Endothelial cell of umbilical vein (primary cell): ENCODE results near the gene CABP5. TPM values are rescaled to one million over a fixed set of nuclear protein-coding genes. Genes with fewer than 3 reads are reported as not detected.
"Not testable (repeated sequence)": the region's sequence is repeated elsewhere in the genome, so short reads cannot be mapped to it uniquely, and the experiment has no call there.

Experiments
- BruUV-seq: library from RNA; stranded (reverse); fragments of 400-500 nt; replicated peaks from 2 replicates; lab custom pipeline; 2021; lab: Mats Ljungman, UMichigan
- CTCF ChIA-PET: fragments of 300-600, 350-600 bp; sonication (Branson Sonifier 250); formaldehyde crosslinking; loops from one replicate; lab custom pipeline; 2021; ENCODE audit warnings: antibody characterized with exemption, inconsistent platforms; lab: Charles Lee
- POLR2A ChIA-PET: fragments of 300-600, 350-600 bp; sonication (Branson Sonifier 250); formaldehyde crosslinking; loops from one replicate; lab custom pipeline; 2021; ENCODE audit warnings: antibody characterized with exemption, inconsistent platforms; lab: Charles Lee
- DNase-seq: peaks from one replicate; pipeline ENCODE4 v3.0.0-alpha.2; 2011; ENCODE audit warnings: low read depth, low spot score
- FAIRE-seq: peaks from 2 replicates; lab custom pipeline; 2011; peaks lifted over from hg19 to GRCh38; lab: Jason Lieb, UNC
- H2AFZ ChIP-seq: 2 replicates; pipeline ENCODE4 v1.6.0; 2012; ENCODE audit warnings: low read depth, low read length, control low read depth, inconsistent platforms
- H3K27ac ChIP-seq: 2 replicates; pipeline ENCODE4 v1.5.1; 2011; ENCODE audit warnings: low read depth, mild to moderate bottlenecking, control low read depth, low read length, moderate library complexity; ENCODE audit not compliant: insufficient read depth
- H3K27me3 ChIP-seq, 2 experiments: 2 replicates each; pipeline versions ENCODE4 v1.6.0 to v1.6.1; 2011; ENCODE audit warnings: low read length in 2 of 2, mixed read lengths in 1 of 2; ENCODE audit not compliant: control insufficient read depth in 2 of 2, insufficient read depth in 2 of 2
- H3K36me3 ChIP-seq, 2 experiments: 2 replicates in 1 of 2; 3 replicates in 1 of 2; pipeline ENCODE4 v1.5.1; 2011; ENCODE audit warnings: low read length in 2 of 2, mild to moderate bottlenecking in 1 of 2, moderate library complexity in 1 of 2; ENCODE audit not compliant: control insufficient read depth in 2 of 2, insufficient read depth in 2 of 2; ENCODE audit errors: extremely low read depth in 1 of 2
- H3K4me1 ChIP-seq: 3 replicates; pipeline ENCODE4 v1.5.1; 2011; ENCODE audit warnings: mild to moderate bottlenecking, low read length; ENCODE audit not compliant: control insufficient read depth, insufficient read depth; ENCODE audit errors: extremely low read depth
- H3K4me2 ChIP-seq: 2 replicates; pipeline ENCODE4 v1.6.1; 2011; ENCODE audit warnings: low read length, control low read depth, mixed read lengths; ENCODE audit not compliant: insufficient read depth
- H3K4me3 ChIP-seq, 3 experiments: fragments of 200-600 bp in 1 of 3; sonication (generic), shearing (Covaris generic) in 1 of 3; replicated peaks in 1 of 3; 2 replicates each; pipeline ENCODE4 v1.5.1; 2011 to 2016; ENCODE audit warnings: control low read depth in 3 of 3, low read length in 3 of 3, mild to moderate bottlenecking in 2 of 3, inconsistent platforms in 1 of 3, low read depth in 1 of 3, moderate library complexity in 1 of 3; ENCODE audit not compliant: insufficient read depth in 1 of 3
- H3K79me2 ChIP-seq: 2 replicates; pipeline ENCODE4 v1.6.0; 2012; ENCODE audit warnings: low read length, inconsistent platforms; ENCODE audit not compliant: control insufficient read depth, insufficient read depth
- H3K9ac ChIP-seq: replicated peaks from 2 replicates; pipeline ENCODE3; 2011; ENCODE audit warnings: low read length, control low read depth; ENCODE audit not compliant: insufficient read depth; ENCODE audit errors: extremely low read depth
- H3K9me1 ChIP-seq: replicated peaks from 3 replicates; pipeline ENCODE4 v1.6.0; 2011; ENCODE audit warnings: mild to moderate bottlenecking, low read length; ENCODE audit not compliant: control insufficient read depth, insufficient read depth; ENCODE audit errors: extremely low read depth
- H3K9me3 ChIP-seq: replicated peaks from 2 replicates; pipeline ENCODE4 v1.5.1; 2012; ENCODE audit warnings: low read length, inconsistent platforms; ENCODE audit not compliant: control insufficient read depth, insufficient read depth
- H4K20me1 ChIP-seq: replicated peaks from 2 replicates; pipeline ENCODE3; 2011; ENCODE audit warnings: mild to moderate bottlenecking, low read length; ENCODE audit not compliant: control insufficient read depth, insufficient read depth; ENCODE audit errors: extremely low read depth
- EZH2 ChIP-seq: IDR thresholded peaks from 2 replicates; pipeline ENCODE4 v1.6.1; 2012; ENCODE audit warnings: borderline replicate concordance, low read depth, mild to moderate bottlenecking, moderate library complexity, low read length, inconsistent platforms; ENCODE audit not compliant: severe bottlenecking
- FOS ChIP-seq: IDR thresholded peaks from 2 replicates; pipeline ENCODE4 v1.6.1; 2011; ENCODE audit warnings: mild to moderate bottlenecking, low read length, moderate library complexity, borderline replicate concordance; ENCODE audit not compliant: insufficient read depth
- GATA2 ChIP-seq: IDR thresholded peaks from 2 replicates; pipeline ENCODE4 v1.7.0; 2011; ENCODE audit warnings: low read depth, mild to moderate bottlenecking, moderate library complexity, mixed read lengths, low read length; ENCODE audit not compliant: insufficient read length, insufficient read depth
- JUN ChIP-seq: IDR thresholded peaks from 2 replicates; pipeline ENCODE4 v1.6.1; 2011; ENCODE audit warnings: borderline replicate concordance, low read depth; ENCODE audit not compliant: insufficient read length, insufficient read depth
- MYC ChIP-seq: IDR thresholded peaks from one replicate; pipeline ENCODE4 v1.6.1; 2011; ENCODE audit warnings: mild to moderate bottlenecking, low read depth, low read length
- POLR2A ChIP-seq: IDR thresholded peaks from 2 replicates; pipeline ENCODE4 v1.6.1; 2012; ENCODE audit warnings: low read depth, mild to moderate bottlenecking, control low read depth, low read length
- POLR2AphosphoS5 ChIP-seq: IDR thresholded peaks from 2 replicates; pipeline ENCODE4 v1.6.1; 2012; ENCODE audit warnings: low read depth, mild to moderate bottlenecking, control low read depth, low read length, moderate library complexity; ENCODE audit not compliant: insufficient read depth
- dilution Hi-C: fragments of 300-500 bp; cut with MboI; formaldehyde crosslinking; loops from one replicate; pipeline ENCODE4 v1.15.0; 2019; ENCODE audit warnings: low sequenced_read_pairs; ENCODE audit not compliant: extremely low pct_ligation_motif_present
- intact Hi-C: fragments of 100-400 bp; cut with micrococcal nuclease; formaldehyde crosslinking; loops from one replicate; pipeline ENCODE4 v1.10.0; 2022
- polyA plus RNA-seq, 4 experiments: library from polyadenylated mRNA; depleted of rRNA in 3 of 4; stranded (reverse) in 3 of 4; unstranded in 1 of 4; fragments of >200 nt; gene quantifications; 2 replicates each; pipeline versions ENCODE4 v1.2.1 to v1.2.3, GENCODE V29; 2011 to 2012; ENCODE audit warnings: missing spikeins in 1 of 4
- total RNA-seq: library from RNA; stranded (reverse); gene quantifications from 2 replicates; pipeline ENCODE4 v1.2.3, GENCODE V29; 2021
- TF ChIP-seq, protein P1 (sequence below): IDR thresholded peaks from 2 replicates; pipeline ENCODE4 v1.6.1; 2011; ENCODE audit not compliant: insufficient read depth, insufficient read length
- TF ChIP-seq, protein P2 (sequence below), 2 donors: IDR thresholded peaks; 1 replicate in 1 of 2; 2 replicates in 1 of 2; pipeline ENCODE4 v1.5.1; 2011; ENCODE audit warnings: low read length in 2 of 2, mild to moderate bottlenecking in 2 of 2, moderate library complexity in 2 of 2, control low read depth in 1 of 2, inconsistent platforms in 1 of 2, low read depth in 1 of 2; ENCODE audit not compliant: insufficient read depth in 1 of 2; ENCODE audit errors: extremely low read depth in 1 of 2

CABP5 gene
- total and polyA plus RNA-seq, 2 donors (not counting 3 experiments of a cell fraction or from before 2014, with no cell fraction given): not detected

DNA sequence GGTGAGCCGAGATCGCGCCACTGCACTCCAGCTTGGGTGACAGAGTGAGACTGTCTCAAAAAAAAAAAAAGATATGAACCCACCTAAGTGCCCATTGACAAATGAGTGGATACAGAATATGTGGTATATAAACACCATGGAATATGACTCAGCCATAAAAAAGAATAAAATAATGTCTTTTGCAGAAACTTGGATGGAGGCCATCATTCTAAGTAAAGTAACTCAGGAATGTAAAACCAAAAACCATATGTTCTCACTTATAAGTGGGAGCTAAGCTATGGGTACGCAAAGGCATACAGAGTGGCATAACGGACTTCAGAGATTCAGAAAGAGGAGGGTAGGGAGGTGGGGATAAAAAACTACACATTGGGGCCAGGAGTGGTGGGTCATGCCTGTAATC lies 37.2 kb upstream of the CABP5 start:
- dilution Hi-C loops: no loop called here
- Histone ChIP-seq H3K4me2 (no peak overlapping the region), H2AFZ (no peak overlapping the region), H3K27me3 (no peaks in the 10 kb centered on the region), H3K9me3 (no peaks in the 10 kb centered on the region), H4K20me1 (no peaks in the 10 kb centered on the region), H3K9ac (no peak overlapping the region), H3K4me3 (no peak overlapping the region), H3K79me2 (no peaks in the 10 kb centered on the region), H3K27ac (no peak overlapping the region), H3K4me1 (peaks cover 5% of the 10 kb centered on the region), H3K36me3 (no peaks in the 10 kb centered on the region), H3K9me1 (no peaks in the 10 kb centered on the region)
- TF ChIP-seq EZH2: no peak
- no peak for TF ChIP-seq GATA2
- TF ChIP-seq JUN: no peak
- TF ChIP-seq, protein P1, sequence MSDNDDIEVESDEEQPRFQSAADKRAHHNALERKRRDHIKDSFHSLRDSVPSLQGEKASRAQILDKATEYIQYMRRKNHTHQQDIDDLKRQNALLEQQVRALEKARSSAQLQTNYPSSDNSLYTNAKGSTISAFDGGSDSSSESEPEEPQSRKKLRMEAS: no peak
- TF ChIP-seq FOS: no peak
- no peak for TF ChIP-seq POLR2AphosphoS5
- TF ChIP-seq POLR2A: no peak
- TF ChIP-seq MYC: no peak
- TF ChIP-seq, protein P2, sequence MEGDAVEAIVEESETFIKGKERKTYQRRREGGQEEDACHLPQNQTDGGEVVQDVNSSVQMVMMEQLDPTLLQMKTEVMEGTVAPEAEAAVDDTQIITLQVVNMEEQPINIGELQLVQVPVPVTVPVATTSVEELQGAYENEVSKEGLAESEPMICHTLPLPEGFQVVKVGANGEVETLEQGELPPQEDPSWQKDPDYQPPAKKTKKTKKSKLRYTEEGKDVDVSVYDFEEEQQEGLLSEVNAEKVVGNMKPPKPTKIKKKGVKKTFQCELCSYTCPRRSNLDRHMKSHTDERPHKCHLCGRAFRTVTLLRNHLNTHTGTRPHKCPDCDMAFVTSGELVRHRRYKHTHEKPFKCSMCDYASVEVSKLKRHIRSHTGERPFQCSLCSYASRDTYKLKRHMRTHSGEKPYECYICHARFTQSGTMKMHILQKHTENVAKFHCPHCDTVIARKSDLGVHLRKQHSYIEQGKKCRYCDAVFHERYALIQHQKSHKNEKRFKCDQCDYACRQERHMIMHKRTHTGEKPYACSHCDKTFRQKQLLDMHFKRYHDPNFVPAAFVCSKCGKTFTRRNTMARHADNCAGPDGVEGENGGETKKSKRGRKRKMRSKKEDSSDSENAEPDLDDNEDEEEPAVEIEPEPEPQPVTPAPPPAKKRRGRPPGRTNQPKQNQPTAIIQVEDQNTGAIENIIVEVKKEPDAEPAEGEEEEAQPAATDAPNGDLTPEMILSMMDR (IDR thresholded peaks at IDR 0.05; ENCODE audit: extremely low read depth in 1 of 2, insufficient read depth in 1 of 2, low read depth in 1 of 2, low read length in 2 of 2): no peak
- intact Hi-C loops: no loop called here
- DNase-seq (no peak), FAIRE-seq (no peak)
- POLR2A ChIA-PET: no interaction called here
- CTCF ChIA-PET: no interaction called here
- BruUV-seq: no TSS peak

DNA sequence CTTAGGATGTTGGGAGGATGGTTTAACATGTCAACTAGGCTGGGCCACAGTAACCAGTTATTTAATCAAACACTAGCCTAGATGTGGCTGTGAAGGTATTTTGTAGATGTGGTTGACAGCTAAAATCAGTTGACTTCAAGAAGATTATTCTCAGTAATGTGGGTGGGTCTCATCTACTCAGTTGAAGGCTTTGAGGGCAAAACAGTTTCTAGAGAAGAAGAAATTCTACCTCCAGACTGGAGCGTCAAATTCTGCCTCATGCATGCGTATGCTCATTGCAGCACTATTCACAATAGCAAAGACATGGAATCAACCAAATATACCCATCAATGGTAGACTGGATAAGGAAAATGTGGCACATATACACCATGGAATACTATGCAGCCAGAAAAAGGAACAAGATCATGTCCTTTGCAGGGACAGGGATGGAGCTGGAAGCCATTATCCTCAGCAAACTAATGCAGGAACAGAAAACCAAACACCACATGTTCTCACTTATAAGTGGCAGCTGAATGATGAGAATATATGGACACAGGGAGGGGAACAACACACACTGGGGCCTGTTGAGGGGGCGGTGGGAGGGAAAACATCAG lies 26.4 kb upstream of the CABP5 start:
- FAIRE-seq, H4K20me1 ChIP-seq, H3K9me1 ChIP-seq, H3K4me1 ChIP-seq, H3K9me3 ChIP-seq, H3K4me2 ChIP-seq, H3K36me3 ChIP-seq, H2AFZ ChIP-seq, H3K9ac ChIP-seq, H3K27ac ChIP-seq, H3K4me3 ChIP-seq, intact Hi-C loops, DNase-seq, POLR2A ChIA-PET, dilution Hi-C loops, H3K27me3 ChIP-seq, BruUV-seq, H3K79me2 ChIP-seq: not testable (repeated sequence)
- CTCF ChIA-PET: interaction anchor here (0.6 to 1.2 kb wide), 2 partner anchors 20 to 201 kb away, joined by 3 to 4 read pairs; no protein-coding TSS in a partner anchor
